NT2/D1 (cell line): Measurements from ENCODE around the gene RAB11A.

Experiments used
- YY1 ChIP-seq: IDR thresholded peaks from 2 replicates; pipeline ENCODE4 v1.6.1; 2011; ENCODE audit not compliant: insufficient read length, insufficient read depth
- ZNF274 ChIP-seq: IDR thresholded peaks from 2 replicates; pipeline ENCODE4 v1.6.1; 2011; ENCODE audit warnings: mild to moderate bottlenecking, low read depth, low read length

GRCh38 chr15:65927545-65927944 lies 58.3 kb downstream of the RAB11A start:
- TF ChIP-seq YY1, result no peak
- no peak for TF ChIP-seq ZNF274
